HG02973 (cell line): ENCODE measurements around the gene RBPJ.

ENCODE experiments used
- ATAC-seq: cut with Tn5 transposase; IDR thresholded peaks from one replicate; pipeline ENCODE4 v1.9.1; 2021; ENCODE audit warnings: moderate library complexity; ENCODE audit not compliant: unreplicated experiment

The RBPJ gene

GRCh38 chr4:26452565-26453531 lies 132.0 kb downstream of the RBPJ start:
- ATAC-seq: no peak

GRCh38 chr4:26454961-26455360 lies 134.1 kb downstream of the RBPJ start:
- no peak for ATAC-seq

DNA sequence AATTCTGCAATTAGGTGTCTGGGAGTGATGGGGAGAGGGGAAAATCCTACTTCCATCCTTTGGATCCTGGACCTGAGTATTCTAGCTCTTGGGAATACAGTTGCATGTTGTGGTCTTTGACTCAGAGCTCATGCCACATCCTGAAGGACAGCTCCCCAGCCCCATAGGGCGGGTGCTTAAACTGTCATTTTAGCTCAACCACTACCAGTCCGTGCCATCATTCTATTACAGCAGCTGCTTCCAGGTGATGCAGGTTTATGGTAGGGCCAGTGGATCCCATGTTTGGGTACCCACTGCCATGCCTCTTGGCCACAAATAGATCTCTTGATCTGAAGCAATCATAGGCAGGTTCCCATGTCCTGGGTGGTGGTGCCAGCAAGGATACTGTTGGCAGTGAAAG lies 134.8 kb downstream of the RBPJ start:
- ATAC-seq: no peak

- ATAC-seq: no peak
Measured at GRCh38 chr4:26457412-26457811, 136.6 kb downstream of the RBPJ start.

GRCh38 chr4:26458157-26458561 lies 137.3 kb downstream of the RBPJ start:
- no peak for ATAC-seq

DNA sequence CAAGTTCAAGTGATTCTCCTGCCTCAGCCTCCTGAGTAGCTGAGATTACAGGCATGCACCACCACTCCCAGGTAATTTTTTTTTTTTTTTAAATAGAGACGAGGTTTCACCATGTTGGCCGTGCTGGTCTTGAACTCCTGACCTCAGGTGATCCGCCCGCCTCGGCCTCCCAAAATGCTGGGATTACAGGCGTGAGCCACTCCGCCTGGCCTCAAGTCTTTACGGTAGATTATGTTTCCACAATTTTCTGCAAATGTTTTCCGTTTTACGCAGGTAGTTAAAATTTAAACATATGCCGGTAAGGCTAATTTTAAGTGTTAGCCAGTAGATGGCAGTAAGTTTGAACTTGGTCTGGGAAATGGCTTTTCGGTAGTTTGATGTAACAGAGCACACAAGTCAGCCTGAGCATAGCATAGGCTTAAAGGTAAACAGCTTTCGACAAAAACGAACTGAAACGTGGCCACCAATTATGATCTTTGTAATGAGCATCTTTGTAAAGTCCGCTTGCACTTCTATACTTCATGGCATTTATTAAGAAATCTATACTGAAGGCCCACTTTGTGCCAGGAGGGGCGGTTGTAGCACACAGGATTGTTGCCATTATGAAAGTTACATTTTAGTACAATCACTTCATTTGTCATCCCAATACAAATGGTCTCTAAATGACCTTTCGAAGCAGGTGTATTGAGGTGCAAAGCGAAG lies 138.4 kb downstream of the RBPJ start:
- ATAC-seq: peak; percentile 73

DNA sequence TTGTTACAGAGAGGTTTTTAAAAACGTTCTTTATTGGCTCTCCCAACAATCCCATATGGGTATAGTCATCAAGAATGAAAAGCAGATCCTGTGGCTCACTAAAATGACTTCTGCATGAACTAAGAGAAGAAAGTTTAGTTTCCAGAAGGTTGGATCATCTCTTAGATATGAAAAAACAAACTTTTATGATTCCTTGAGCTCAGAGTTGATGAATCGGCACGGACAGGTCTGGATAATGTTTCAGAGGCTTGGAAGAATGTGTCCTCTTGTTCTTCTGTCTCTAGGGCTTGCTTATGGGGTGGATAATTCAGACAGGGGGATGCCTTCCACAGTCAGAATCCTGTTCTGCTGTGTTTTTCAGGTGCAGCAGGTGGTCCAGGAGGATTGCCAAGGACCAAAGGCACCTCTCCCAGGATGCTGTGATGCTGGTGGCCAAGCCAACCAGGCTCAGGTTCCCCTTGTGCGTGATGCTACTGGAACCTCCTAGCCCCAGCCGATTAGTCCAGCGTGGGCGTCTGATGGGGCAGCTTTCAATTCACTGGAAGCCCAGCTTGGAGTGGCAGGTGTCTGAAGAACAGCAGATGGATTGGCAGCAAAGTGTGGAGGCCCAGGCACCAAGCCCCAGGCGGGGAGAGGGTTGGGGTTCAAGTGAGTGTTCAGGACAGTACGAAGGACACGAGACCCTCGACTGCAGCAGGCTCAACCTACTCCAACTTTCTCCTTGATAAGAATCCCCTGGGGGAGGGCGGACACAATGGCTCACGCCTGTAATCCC lies 139.1 kb downstream of the RBPJ start:
- no peak for ATAC-seq

- ATAC-seq: no peak
Measured at GRCh38 chr4:26462874-26463273, 142.1 kb downstream of the RBPJ start.

- ATAC-seq: no peak
Measured at GRCh38 chr4:26463386-26463785, 142.6 kb downstream of the RBPJ start.

GRCh38 chr4:26464420-26465095 lies 143.7 kb downstream of the RBPJ start:
- ATAC-seq: no peak

DNA sequence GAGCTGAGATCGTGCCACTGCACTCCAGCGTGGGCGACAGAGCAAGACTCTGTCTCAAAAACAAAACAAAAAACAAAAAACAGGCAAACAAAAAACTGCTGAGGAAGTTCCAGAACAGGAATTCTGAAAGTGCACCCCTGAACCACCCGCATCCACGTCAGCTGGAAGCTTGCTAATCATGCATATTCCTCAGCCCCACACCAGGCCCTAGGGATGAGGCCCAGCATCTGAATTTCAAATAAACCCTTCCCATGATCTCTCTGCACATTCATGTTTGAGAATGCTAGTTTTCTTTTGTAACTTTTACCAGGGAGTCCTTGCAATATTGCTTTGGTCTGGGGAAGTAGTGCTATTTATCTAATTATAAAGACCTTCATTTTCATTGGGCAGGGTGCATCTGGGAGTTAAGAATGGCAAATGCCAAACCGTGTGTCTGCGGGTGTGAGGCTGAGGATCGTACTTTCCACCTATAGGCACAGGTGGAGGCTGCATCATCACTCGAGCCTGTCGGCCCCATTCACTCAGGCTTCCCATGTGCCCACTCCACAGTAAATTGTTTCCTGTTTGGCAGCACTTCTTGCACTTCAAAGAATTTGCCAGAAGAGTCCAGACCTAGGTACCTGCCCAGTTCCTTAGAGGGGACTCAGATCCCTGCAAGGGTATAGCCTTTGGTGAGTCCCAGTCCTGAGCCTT lies 145.9 kb downstream of the RBPJ start:
- ATAC-seq: no peak

DNA sequence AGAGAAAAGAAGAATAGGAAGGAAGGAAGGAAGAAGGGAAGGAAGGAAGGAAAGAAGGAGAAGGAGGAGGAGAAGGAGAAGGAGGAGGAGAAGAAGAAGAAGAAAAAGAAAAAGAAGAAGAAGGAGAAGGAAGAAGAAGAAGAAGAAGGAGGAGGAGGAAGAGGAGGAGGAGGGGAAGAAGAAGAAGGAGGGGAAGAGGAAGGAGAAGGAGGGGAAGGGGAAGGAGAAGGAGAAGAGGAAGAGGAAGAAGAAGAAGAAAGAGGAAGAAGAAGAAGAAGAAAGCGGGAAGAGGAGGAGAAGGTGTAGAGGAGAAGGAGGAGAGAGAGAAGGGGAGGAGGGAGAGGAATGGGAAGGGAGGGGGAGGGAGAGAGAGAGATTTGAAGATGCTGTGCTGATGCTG lies 146.9 kb downstream of the RBPJ start:
- no peak for ATAC-seq

GRCh38 chr4:26468283-26468949 lies 147.6 kb downstream of the RBPJ start:
- ATAC-seq: no peak

GRCh38 chr4:26468977-26469376 lies 148.2 kb downstream of the RBPJ start:
- ATAC-seq: no peak

- ATAC-seq: no peak
Measured at GRCh38 chr4:26471890-26472289, 151.1 kb downstream of the RBPJ start.

- no peak for ATAC-seq
Measured at GRCh38 chr4:26473893-26474292, 153.1 kb downstream of the RBPJ start.

GRCh38 chr4:26474551-26474950 lies 153.7 kb downstream of the RBPJ start:
- no peak for ATAC-seq

GRCh38 chr4:26475716-26476115 lies 154.9 kb downstream of the RBPJ start:
- no peak for ATAC-seq

DNA sequence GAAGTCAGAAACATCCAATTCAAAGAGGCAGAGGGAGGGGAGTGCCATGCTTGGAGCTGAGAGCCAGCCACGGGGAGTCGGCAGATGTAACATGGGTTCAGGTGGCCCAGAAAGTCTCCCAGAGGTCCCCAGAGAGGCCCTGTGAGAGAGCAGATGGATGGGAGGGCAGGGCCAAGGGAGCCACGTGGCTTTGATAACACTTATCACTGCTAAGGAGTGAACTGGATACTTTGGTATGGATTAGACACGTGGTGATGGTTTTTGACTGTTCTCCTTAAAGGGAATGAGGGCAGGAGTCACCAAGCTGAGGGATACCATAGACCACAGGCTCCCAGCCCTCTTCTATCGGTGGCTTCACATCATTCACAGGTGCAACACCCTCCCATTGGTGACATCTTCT lies 155.7 kb downstream of the RBPJ start:
- ATAC-seq: no peak

DNA sequence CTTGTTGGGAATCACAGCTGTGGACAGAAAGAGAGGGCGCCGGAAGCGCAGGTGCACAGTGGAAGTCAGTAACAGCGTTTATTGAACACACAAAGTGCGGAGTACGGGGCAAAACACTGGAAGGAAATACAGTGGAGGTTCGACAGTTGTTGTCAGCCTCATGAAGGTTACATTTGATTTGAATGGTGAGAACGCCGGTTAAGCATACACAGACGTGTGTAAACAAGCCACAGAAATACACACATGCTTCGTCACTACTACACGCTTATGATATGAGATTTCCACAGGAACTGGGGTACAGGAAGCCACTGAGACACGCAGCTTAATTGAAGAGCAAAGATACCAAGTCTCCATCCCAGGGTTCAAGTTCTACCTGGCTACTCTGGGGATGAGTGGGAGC lies 157.5 kb downstream of the RBPJ start:
- no peak for ATAC-seq
